GM12892 (cell line): Measurements from ENCODE around the gene NAP1L1.

Experiments used
- DNase-seq: peaks from one replicate; pipeline ENCODE4 v3.0.0; 2011; ENCODE audit not compliant: insufficient read length
- FAIRE-seq: peaks from 2 replicates; lab custom pipeline; 2011; peaks lifted over from hg19 to GRCh38; lab: Jason Lieb, UNC
- POLR2A ChIP-seq: IDR thresholded peaks from 2 replicates; pipeline ENCODE4 v1.6.1; 2011; ENCODE audit warnings: low read depth, low read length, control low read depth
- POLR2AphosphoS5 ChIP-seq: IDR thresholded peaks from 2 replicates; pipeline ENCODE4 v1.6.1; 2011; ENCODE audit warnings: low read depth, low read length, control low read depth
- TAF1 ChIP-seq: IDR thresholded peaks from 2 replicates; pipeline ENCODE4 v1.6.1; 2011; ENCODE audit warnings: low read depth, mild to moderate bottlenecking, control low read depth, low read length, borderline replicate concordance

The NAP1L1 gene

GRCh38 chr12:76049575-76050251 is 34.8 kb downstream of the NAP1L1 start:
- TF ChIP-seq POLR2A (no peak), TAF1 (no peak), POLR2AphosphoS5 (no peak)
- DNase-seq (no peak), FAIRE-seq (no peak)

GRCh38 chr12:76047742-76048141 is 36.7 kb downstream of the NAP1L1 start:
- TF ChIP-seq POLR2A: no peak
- no peak for TF ChIP-seq POLR2AphosphoS5
- no peak for TF ChIP-seq TAF1
- DNase-seq (no peak), FAIRE-seq (no peak)

- FAIRE-seq (no peak), DNase-seq (no peak)
- TF ChIP-seq POLR2A (no peak), POLR2AphosphoS5 (no peak), TAF1 (no peak)
These were observed 37.4 kb downstream of the NAP1L1 start for GRCh38 chr12:76047060-76047459.

GRCh38 chr12:76043377-76043776 is 41.1 kb downstream of the NAP1L1 start:
- FAIRE-seq (no peak), DNase-seq (no peak)
- TF ChIP-seq POLR2AphosphoS5 (peak; percentile 30), POLR2A (no peak)

- FAIRE-seq (no peak), DNase-seq (no peak)
- TF ChIP-seq TAF1 (no peak), POLR2AphosphoS5 (no peak)
These were observed 42.3 kb downstream of the NAP1L1 start for GRCh38 chr12:76042147-76042546.

- TF ChIP-seq POLR2A: no peak
- TF ChIP-seq TAF1: no peak
- no peak for TF ChIP-seq POLR2AphosphoS5
- DNase-seq (no peak), FAIRE-seq (no peak)
These were observed 43.1 kb downstream of the NAP1L1 start for GRCh38 chr12:76041406-76041805.

GRCh38 chr12:76040461-76040860 is 44.0 kb downstream of the NAP1L1 start:
- DNase-seq: no peak
- TF ChIP-seq POLR2A: no peak
- FAIRE-seq: no peak

- FAIRE-seq (no peak), DNase-seq (no peak)
- TF ChIP-seq POLR2A (no peak), POLR2AphosphoS5 (no peak), TAF1 (no peak)
These were observed 46.3 kb downstream of the NAP1L1 start for GRCh38 chr12:76038176-76038575.

- no peak for TF ChIP-seq TAF1
- TF ChIP-seq POLR2AphosphoS5: no peak
- no peak for TF ChIP-seq POLR2A
- FAIRE-seq (peak; percentile 78), DNase-seq (no peak)
These were observed 47.1 kb downstream of the NAP1L1 start for GRCh38 chr12:76037130-76038103.

- FAIRE-seq (no peak), DNase-seq (no peak)
- no peak for TF ChIP-seq TAF1
- no peak for TF ChIP-seq POLR2AphosphoS5
- no peak for TF ChIP-seq POLR2A
These were observed 49.4 kb downstream of the NAP1L1 start for GRCh38 chr12:76035045-76035444.

GRCh38 chr12:76033081-76034011 is 51.1 kb downstream of the NAP1L1 start:
- DNase-seq: no peak
- no peak for FAIRE-seq
- TF ChIP-seq POLR2A (no peak), TAF1 (no peak), POLR2AphosphoS5 (no peak)
